Measurements from ENCODE around the gene DOK3. TPM values are rescaled to one million over a fixed set of nuclear protein-coding genes. Genes with fewer than 3 reads are reported as not detected.
A peak's percentile ranks its signal among the peaks of the same experiment; 100 is the strongest.

The DOK3 gene
- total and polyA plus RNA-seq, 2 donors (not counting 1 experiment from before 2014, with no cell fraction given), result 103 to 115 TPM

GRCh38 chr5:177507165-177507564, 2.5 kb downstream of the DOK3 start:
- H3K9me3 ChIP-seq (ENCODE audit: control extremely low read depth in 1 of 3, control insufficient read depth in 2 of 3, insufficient read depth in 1 of 3, low read length in 2 of 3), result no peaks in the 10 kb centered on the region
- H3K79me2 ChIP-seq (ENCODE audit: control insufficient read depth, insufficient read depth, low read length), result peaks cover 35% of the 10 kb centered on the region
- peak overlapping the region; percentile 94 for H3K4me3 Mint-ChIP-seq
- no peak overlapping the region for H3K27ac ChIP-seq (ENCODE audit: low read length in 2 of 2)
- POLR2A ChIA-PET, result interaction anchor here (0.6 to 4.1 kb wide), 4 partner anchors 9 to 56 kb away, joined by 3 to 14 read pairs (median 4); partner anchors contain the start of gene PDLIM7
- no peak for ATAC-seq (ENCODE audit: low read depth)
- peak overlapping the region; percentile 64 for H2AFZ ChIP-seq (ENCODE audit: insufficient read depth, low read depth, low read length, poor library complexity, severe bottlenecking)
- H3K36me3 ChIP-seq (replicated peaks in 1 of 2; ENCODE audit: control extremely low read depth in 1 of 2, control insufficient read depth in 1 of 2, extremely low read depth in 1 of 2, insufficient read depth in 2 of 2, low read length in 1 of 2), result peaks cover 0 to 52% of the 10 kb centered on the region in 2 experiments
- H3K4me3 ChIP-seq (ENCODE audit: control extremely low read depth in 1 of 5, extremely low read depth in 1 of 5, insufficient read depth in 1 of 5, low read depth in 2 of 5, low read length in 4 of 5), result no peak overlapping the region
- no peaks in the 10 kb centered on the region for H3K27me3 Mint-ChIP-seq
- no peaks in the 10 kb centered on the region for H3K27me3 ChIP-seq (replicated peaks in 1 of 4; ENCODE audit: control extremely low read depth in 1 of 4, control insufficient read depth in 3 of 4, insufficient read depth in 4 of 4, low read length in 3 of 4)
- DNase-seq, result no peak
- CTCF ChIA-PET, result interaction anchor here (0.9 to 5.5 kb wide), 9 partner anchors 7 to 395 kb away, joined by 3 to 70 read pairs (median 4); partner anchors contain the start of genes B4GALT7, DDX41 and PDLIM7
- no peaks in the 10 kb centered on the region for H3K9me3 Mint-ChIP-seq (ENCODE audit: insufficient read depth)
- H3K4me2 ChIP-seq (replicated peaks; ENCODE audit: low read depth, low read length, poor library complexity, severe bottlenecking), result peak overlapping the region; percentile 97
- peaks cover 35% of the 10 kb centered on the region for H4K20me1 ChIP-seq (ENCODE audit: control insufficient read depth, insufficient read depth, low read length, poor library complexity, severe bottlenecking)
- peak overlapping the region; percentile 86 for H3K9ac ChIP-seq (ENCODE audit: low read length)
- H3K4me1 Mint-ChIP-seq, result peaks cover 65% of the 10 kb centered on the region
- H3K27ac Mint-ChIP-seq, result peak overlapping the region; percentile 85
- no peak for TF ChIP-seq EZH2 (IDR thresholded peaks at IDR 0.05; ENCODE audit: borderline replicate concordance, insufficient read depth, low read depth, low read length, poor library complexity, severe bottlenecking)
- TF ChIP-seq, protein P1, sequence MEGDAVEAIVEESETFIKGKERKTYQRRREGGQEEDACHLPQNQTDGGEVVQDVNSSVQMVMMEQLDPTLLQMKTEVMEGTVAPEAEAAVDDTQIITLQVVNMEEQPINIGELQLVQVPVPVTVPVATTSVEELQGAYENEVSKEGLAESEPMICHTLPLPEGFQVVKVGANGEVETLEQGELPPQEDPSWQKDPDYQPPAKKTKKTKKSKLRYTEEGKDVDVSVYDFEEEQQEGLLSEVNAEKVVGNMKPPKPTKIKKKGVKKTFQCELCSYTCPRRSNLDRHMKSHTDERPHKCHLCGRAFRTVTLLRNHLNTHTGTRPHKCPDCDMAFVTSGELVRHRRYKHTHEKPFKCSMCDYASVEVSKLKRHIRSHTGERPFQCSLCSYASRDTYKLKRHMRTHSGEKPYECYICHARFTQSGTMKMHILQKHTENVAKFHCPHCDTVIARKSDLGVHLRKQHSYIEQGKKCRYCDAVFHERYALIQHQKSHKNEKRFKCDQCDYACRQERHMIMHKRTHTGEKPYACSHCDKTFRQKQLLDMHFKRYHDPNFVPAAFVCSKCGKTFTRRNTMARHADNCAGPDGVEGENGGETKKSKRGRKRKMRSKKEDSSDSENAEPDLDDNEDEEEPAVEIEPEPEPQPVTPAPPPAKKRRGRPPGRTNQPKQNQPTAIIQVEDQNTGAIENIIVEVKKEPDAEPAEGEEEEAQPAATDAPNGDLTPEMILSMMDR (IDR thresholded peaks at IDR 0.05), result no peak
- H3K4me1 ChIP-seq (ENCODE audit: control insufficient read depth in 2 of 2, insufficient read depth in 2 of 2, low read length in 2 of 2), result peaks cover 49 to 67% of the 10 kb centered on the region in 2 donors
- intact Hi-C loops (cut with micrococcal nuclease), result loop anchor here (5.0 kb wide), 1 partner anchor 205 kb away; the partner anchor contains the start of genes PRELID1 and RAB24
- WGBS (ENCODE audit: insufficient coverage), result 79% methylated on average over 9 of the region's 9 CpGs

- CTCF ChIA-PET, result interaction anchor here (0.9 kb wide), 1 partner anchor 50 kb away, joined by 3 read pairs; no protein-coding TSS in a partner anchor
- 92% methylated on average over 4 of the region's 4 CpGs for WGBS (ENCODE audit: insufficient coverage)
- POLR2A ChIA-PET, result no interaction called here
Observed at GRCh38 chr5:177505075-177505474, 4.6 kb downstream of the DOK3 start.

More at GRCh38 chr5:177505075-177505474, 4.6 kb downstream of the DOK3 start:
- Histone ChIP-seq H4K20me1 (ENCODE audit: control insufficient read depth, insufficient read depth, low read length, poor library complexity, severe bottlenecking) (peaks cover 51% of the 10 kb centered on the region), H3K27me3 (replicated peaks in 1 of 4; ENCODE audit: control extremely low read depth in 1 of 4, control insufficient read depth in 3 of 4, insufficient read depth in 4 of 4, low read length in 3 of 4) (no peaks in the 10 kb centered on the region), H3K27ac (ENCODE audit: low read length in 2 of 2) (no peak overlapping the region), H3K4me3 (ENCODE audit: control extremely low read depth in 1 of 5, extremely low read depth in 1 of 5, insufficient read depth in 1 of 5, low read depth in 2 of 5, low read length in 4 of 5) (no peak overlapping the region), H3K36me3 (replicated peaks in 1 of 2; ENCODE audit: control extremely low read depth in 1 of 2, control insufficient read depth in 1 of 2, extremely low read depth in 1 of 2, insufficient read depth in 2 of 2, low read length in 1 of 2) (peaks cover 0 to 39% of the 10 kb centered on the region in 2 experiments), H3K4me1 (ENCODE audit: control insufficient read depth in 2 of 2, insufficient read depth in 2 of 2, low read length in 2 of 2) (peaks cover 50 to 67% of the 10 kb centered on the region in 2 donors), H3K9me3 (ENCODE audit: control extremely low read depth in 1 of 3, control insufficient read depth in 2 of 3, insufficient read depth in 1 of 3, low read length in 2 of 3) (no peaks in the 10 kb centered on the region), H3K79me2 (ENCODE audit: control insufficient read depth, insufficient read depth, low read length) (peaks cover 31% of the 10 kb centered on the region), H3K4me2 (replicated peaks; ENCODE audit: low read depth, low read length, poor library complexity, severe bottlenecking) (no peak overlapping the region), H3K9ac (ENCODE audit: low read length) (no peak overlapping the region), H2AFZ (ENCODE audit: insufficient read depth, low read depth, low read length, poor library complexity, severe bottlenecking) (no peak overlapping the region)
- Mint-ChIP-seq H3K4me3 (no peak overlapping the region), H3K4me1 (peaks cover 65% of the 10 kb centered on the region), H3K9me3 (ENCODE audit: insufficient read depth) (no peaks in the 10 kb centered on the region), H3K27me3 (no peaks in the 10 kb centered on the region), H3K27ac (no peak overlapping the region)
- no peak for ATAC-seq (ENCODE audit: low read depth)
- intact Hi-C loops (cut with micrococcal nuclease), result loop anchor here (5.0 kb wide), 1 partner anchor 203 kb away; the partner anchor contains the start of genes PRELID1 and RAB24
- DNase-seq, result no peak
- TF ChIP-seq EZH2 (IDR thresholded peaks at IDR 0.05; ENCODE audit: borderline replicate concordance, insufficient read depth, low read depth, low read length, poor library complexity, severe bottlenecking), result no peak
- TF ChIP-seq, protein P1 (IDR thresholded peaks at IDR 0.05), result no peak
